Heart left ventricle (tissue), 16 donors: ENCODE measurements around the gene SYT15. TPM values are rescaled to one million over a fixed set of nuclear protein-coding genes. Genes with fewer than 3 reads are reported as not detected.

Experiments
- ATAC-seq, 4 donors: fragments of 200-7000 bp; cut with Tn5 transposase; one replicate each; pipeline ENCODE4 v1.9.1; 2020 to 2022; ENCODE audit warnings: moderate library complexity in 4 of 4, mild to moderate bottlenecking in 3 of 4, moderate number of reproducible peaks in 1 of 4
- DNase-seq, 5 donors: peaks; one replicate each; pipeline ENCODE4 v3.0.0-alpha.2; 2020
- H3K27ac ChIP-seq, 12 donors: fragments of 200-600 bp; sonication (generic) in 4 of 12; one replicate each; pipeline versions ENCODE4 v1.5.0 to v1.8.0; 2016 to 2022; ENCODE audit warnings: mild to moderate bottlenecking in 2 of 12
- H3K27me3 ChIP-seq, 9 donors: fragments of 200-600 bp; sonication (generic) in 2 of 9; one replicate each; pipeline versions ENCODE4 v1.5.1 to v1.8.0; 2016 to 2022; ENCODE audit warnings: mild to moderate bottlenecking in 3 of 9
- H3K36me3 ChIP-seq, 9 donors: fragments of 200-600 bp; sonication (generic) in 2 of 9; one replicate each; pipeline versions ENCODE4 v1.5.0 to v1.8.0; 2018 to 2022; ENCODE audit warnings: mild to moderate bottlenecking in 2 of 9
- H3K4me1 ChIP-seq, 12 donors: fragments of 200-600 bp; sonication (generic) in 4 of 12; one replicate each; pipeline versions ENCODE4 v1.5.0 to v1.8.0; 2016 to 2022; ENCODE audit warnings: mild to moderate bottlenecking in 3 of 12
- H3K4me3 ChIP-seq, 12 donors: fragments of 200-600 bp; sonication (generic) in 4 of 12; one replicate each; pipeline versions ENCODE4 v1.5.0 to v1.8.0; 2017 to 2022; ENCODE audit warnings: mild to moderate bottlenecking in 9 of 12, moderate library complexity in 4 of 12
- H3K9me3 ChIP-seq, 12 donors: fragments of 200-600 bp; sonication (generic) in 4 of 12; one replicate each; pipeline versions ENCODE4 v1.5.0 to v1.8.0; 2016 to 2022; ENCODE audit warnings: mild to moderate bottlenecking in 1 of 12
- CTCF ChIP-seq, 12 donors: fragments of 200-600 bp; sonication (generic) in 4 of 12; IDR thresholded peaks; one replicate each; pipeline versions ENCODE4 v1.5.0 to v1.8.0; 2018 to 2022; ENCODE audit warnings: antibody characterized with exemption in 12 of 12, mild to moderate bottlenecking in 5 of 12
- POLR2A ChIP-seq, 2 donors: fragments of 450-650 bp; IDR thresholded peaks; one replicate each; pipeline ENCODE4 v1.6.1; 2017; ENCODE audit warnings: antibody characterized with exemption in 2 of 2, mild to moderate bottlenecking in 2 of 2, moderate library complexity in 2 of 2
- WGBS, 4 donors: extraction: QIAGEN DNeasy Blood & Tissue Kit in 2 of 4; methylation state at CpG; one replicate each; pipeline versions ENCODE4 v1.1.5 to v1.1.7; 2013 to 2018; 5-methylcytosine and 5-hydroxymethylcytosine counted together
- intact Hi-C, 10 donors: fragments of 100-400 bp; cut with DNase I; formaldehyde crosslinking; loops; one replicate each; pipeline versions ENCODE4 v1.11.1 to v1.14.2; 2022
- polyA plus RNA-seq, 2 donors: library from polyadenylated mRNA; stranded (reverse); fragments of 200-250 nt; gene quantifications; one replicate each; pipeline ENCODE4 v1.2.3, GENCODE V29; 2013
- total RNA-seq, 9 donors: library from RNA; depleted of rRNA in 2 of 9; stranded (reverse); fragments of >200 nt in 2 of 9; fragmentation: NEBNext Ultra II Directional in 3 of 9; extraction: Animal tissue kit (Norgen Biotek cat#: 25700) in 3 of 9; gene quantifications; one replicate each; pipeline versions ENCODE4 v1.1.0 to v1.2.4, GENCODE V29; 2016 to 2023
- donor health status: ischemic (EF 13 %, LVEDD 7.1; RV severe dilation, severe dysfunction).
- donor health status: healthy with polysubstance abuse.
- donor health status: DM: no; HTN: yes; CAD: no.
- donor health status: DM: no; HTN: no; CAD: no.
- donor health status: ischemic (EF 25% LVEDD 6.9; RV normal size, moderate dysfunction).
- donor health status: ischemic (EF 25% LVEDD 5.7; RV mildly dilated, moderate dysfunction).
- donor health status: healthy.
- donor health status: DM: yes; HTN: yes; CAD: no.
- donor health status: ischemic (EF 35%, LVEDD 5.7; RV mildly dilated, moderate dysfunction).
- donor health status: nonischemic (EF 11% LVEDD 7.7; RV severe dilation, severe dysfunction).
- donor health status: DM: yes; HTN: yes; CAD: no.
- donor health status: PGD.
- donor health status: ischemic (EF 29% LVEDD 5.4; RV normal size, mild dysfunction).
- donor health status: nonischemic (EF 23%, LVEDD 6.1; RV moderate dilation, normal function).

Gene SYT15
- total and polyA plus RNA-seq, 11 donors = 1.0 to 5.2 (median 2.7) TPM

GRCh38 chr10:46546591-46547540 lies 32.1 kb upstream of the SYT15 start:
- intact Hi-C loops = no loop called here
- no peaks in the 10 kb centered on the region for H3K9me3 ChIP-seq
- DNase-seq (peak; percentile 6 to 44 (median 21)), ATAC-seq (no peak)
- no peaks in the 10 kb centered on the region for H3K4me1 ChIP-seq
- TF ChIP-seq POLR2A (IDR thresholded peaks at IDR 0.05) (no peak), CTCF (IDR thresholded peaks at IDR 0.05) (no peak)
- peaks cover 0 to 58% (median 8%) of the 10 kb centered on the region in 9 donors for H3K27me3 ChIP-seq
- H3K27ac ChIP-seq = no peak overlapping the region
- H3K36me3 ChIP-seq = no peaks in the 10 kb centered on the region
- no peak overlapping the region for H3K4me3 ChIP-seq
- WGBS, 4 donors = 82 to 86% (median 84%) methylated on average over 10 to 11 of the region's 11 CpGs

- Histone ChIP-seq H3K27me3 (peaks cover 0 to 61% (median 6%) of the 10 kb centered on the region in 9 donors), H3K9me3 (no peaks in the 10 kb centered on the region), H3K27ac (no peak overlapping the region), H3K4me1 (no peaks in the 10 kb centered on the region), H3K4me3 (no peak overlapping the region), H3K36me3 (no peaks in the 10 kb centered on the region)
- 70 to 76% (median 75%) methylated on average over 11 of the region's 11 CpGs for WGBS, 4 donors
- DNase-seq (peak; percentile 5 to 54 (median 22)), ATAC-seq (no peak)
- TF ChIP-seq POLR2A (IDR thresholded peaks at IDR 0.05) = no peak
- intact Hi-C loops = no loop called here
These were observed 31.1 kb upstream of the SYT15 start for GRCh38 chr10:46547541-46548497.

- H3K9me3 ChIP-seq = no peaks in the 10 kb centered on the region
- no peaks in the 10 kb centered on the region for H3K4me1 ChIP-seq
- no peak overlapping the region for H3K27ac ChIP-seq
- ATAC-seq (no peak), DNase-seq (peak; percentile 6 to 58 (median 26))
- no peak for TF ChIP-seq CTCF (IDR thresholded peaks at IDR 0.05)
- TF ChIP-seq POLR2A (IDR thresholded peaks at IDR 0.05) = no peak
- 67 to 79% (median 70%) methylated on average over 7 of the region's 7 CpGs for WGBS, 4 donors
- peaks cover 0 to 61% (median 12%) of the 10 kb centered on the region in 9 donors for H3K27me3 ChIP-seq
- H3K4me3 ChIP-seq = no peak overlapping the region
- H3K36me3 ChIP-seq = no peaks in the 10 kb centered on the region
- intact Hi-C loops = no loop called here
These were observed 30.3 kb upstream of the SYT15 start for GRCh38 chr10:46548498-46549090.
